NCI-H2196 (cell line): ENCODE results near the gene CTLA4.

Source experiments
- DNase-seq: peaks from one replicate; lab custom pipeline; 2025; ENCODE audit not compliant: unreplicated experiment; lab: John Stamatoyannopoulos, UW

The CTLA4 gene

DNA sequence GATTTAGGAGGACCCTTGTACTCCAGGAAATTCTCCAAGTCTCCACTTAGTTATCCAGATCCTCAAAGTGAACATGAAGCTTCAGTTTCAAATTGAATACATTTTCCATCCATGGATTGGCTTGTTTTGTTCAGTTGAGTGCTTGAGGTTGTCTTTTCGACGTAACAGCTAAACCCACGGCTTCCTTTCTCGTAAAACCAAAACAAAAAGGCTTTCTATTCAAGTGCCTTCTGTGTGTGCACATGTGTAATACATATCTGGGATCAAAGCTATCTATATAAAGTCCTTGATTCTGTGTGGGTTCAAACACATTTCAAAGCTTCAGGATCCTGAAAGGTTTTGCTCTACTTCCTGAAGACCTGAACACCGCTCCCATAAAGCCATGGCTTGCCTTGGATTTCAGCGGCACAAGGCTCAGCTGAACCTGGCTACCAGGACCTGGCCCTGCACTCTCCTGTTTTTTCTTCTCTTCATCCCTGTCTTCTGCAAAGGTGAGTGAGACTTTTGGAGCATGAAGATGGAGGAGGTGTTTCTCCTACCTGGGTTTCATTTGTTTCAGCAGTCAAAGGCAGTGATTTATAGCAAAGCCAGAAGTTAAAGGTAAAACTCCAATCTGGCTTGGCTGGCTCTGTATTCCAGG, at the start of gene CTLA4:
TSS of gene CTLA4 (plus strand) at position 211 of the 640 bp plus-strand sequence. CDS start at position 383, 172 bp downstream.
- DNase-seq, result no peak

DNA sequence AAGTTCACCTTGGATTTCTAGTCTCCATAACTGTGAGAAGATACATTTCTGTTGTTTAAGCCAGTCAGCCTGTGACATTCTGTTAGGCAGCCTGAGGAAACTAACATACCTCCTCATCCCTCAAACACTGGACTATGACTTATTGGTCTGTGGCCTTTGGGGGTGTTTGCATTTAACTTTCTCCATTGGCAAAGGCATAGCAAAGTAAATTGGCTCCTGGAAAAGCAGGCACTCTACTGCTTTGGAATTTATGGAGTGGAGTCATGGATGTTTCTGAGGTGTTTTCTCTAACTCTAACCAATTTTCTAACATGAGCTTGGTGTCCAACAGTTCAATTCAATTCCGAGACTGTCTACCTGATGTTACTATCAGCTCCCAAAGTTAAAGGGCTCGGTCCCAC, 48.9 kb upstream of the CTLA4 start:
- no peak for DNase-seq

DNA sequence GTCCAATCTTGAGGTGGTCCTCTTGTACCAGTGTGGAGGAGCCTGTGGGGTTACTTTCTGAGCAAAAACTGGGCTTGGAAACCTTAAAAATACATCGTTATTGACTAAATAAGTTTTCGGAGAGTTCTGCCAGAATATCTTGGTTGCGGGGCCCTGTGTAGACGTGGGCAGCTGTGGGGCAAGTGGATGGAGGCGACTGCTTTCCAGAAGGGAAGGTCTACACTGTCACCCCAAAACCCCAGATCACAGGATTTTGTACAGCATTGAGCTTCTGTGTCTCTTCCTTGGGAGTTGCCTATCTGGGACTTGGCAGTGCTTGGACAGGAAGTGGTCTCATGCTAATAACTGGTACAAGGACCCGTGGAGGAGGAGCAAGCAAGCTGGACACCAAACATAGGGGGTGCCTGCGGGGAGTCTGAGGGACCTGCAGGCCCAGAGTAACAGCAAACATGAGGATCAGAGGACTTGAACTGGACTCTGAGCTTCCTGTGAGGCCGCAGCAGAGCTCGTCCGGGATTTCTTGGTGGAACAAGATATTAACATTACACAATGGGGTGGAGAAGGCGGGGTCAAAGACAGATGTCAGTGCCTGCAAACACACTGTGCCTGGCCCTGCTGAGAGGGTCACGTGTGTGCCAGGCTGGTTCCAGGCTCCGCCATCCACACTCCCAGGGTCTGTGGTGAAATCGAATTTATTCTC, 48.0 kb upstream of the CTLA4 start:
- no peak for DNase-seq

DNA sequence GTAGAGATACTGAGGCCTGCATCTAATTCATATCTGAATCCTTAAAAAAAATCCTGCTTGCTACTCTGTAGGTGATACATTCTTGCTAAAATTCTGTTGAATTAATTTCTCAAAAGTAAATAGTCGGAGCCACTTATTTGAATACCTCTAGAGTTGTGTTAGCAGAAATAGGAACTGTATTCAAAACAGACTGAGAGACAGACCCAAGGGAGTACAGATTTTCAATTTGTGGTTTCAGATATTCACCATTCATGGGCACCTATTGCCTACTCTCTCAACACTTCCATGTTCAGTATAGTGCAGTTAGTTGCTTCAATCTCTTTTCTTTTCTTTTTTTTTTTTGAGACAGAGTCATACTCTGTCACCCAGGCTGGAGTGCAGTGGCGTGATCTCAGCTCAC, 46.6 kb upstream of the CTLA4 start:
- no peak for DNase-seq

- DNase-seq, result no peak
Observed at GRCh38 chr2:203822240-203822639, 45.3 kb upstream of the CTLA4 start.

DNA sequence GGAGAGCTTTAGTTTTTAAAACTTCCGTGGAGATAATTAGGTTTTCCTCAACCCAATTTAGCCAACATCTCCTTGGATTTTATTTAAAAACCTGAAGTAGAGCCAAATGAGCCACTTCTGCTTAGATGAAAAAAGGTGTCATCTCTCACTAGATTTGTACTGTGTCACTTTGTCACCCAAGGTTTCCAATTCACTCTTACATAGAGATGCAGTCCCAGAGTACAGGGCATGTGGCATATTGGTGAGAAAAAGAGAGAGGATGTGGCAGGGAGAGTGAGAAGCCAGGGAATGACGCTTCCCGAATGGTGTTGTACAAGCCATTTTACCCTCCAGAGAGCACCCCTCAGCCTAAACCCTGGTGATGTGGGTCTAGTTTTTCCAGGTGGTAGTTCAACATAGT, 44.4 kb upstream of the CTLA4 start:
- no peak for DNase-seq

DNA sequence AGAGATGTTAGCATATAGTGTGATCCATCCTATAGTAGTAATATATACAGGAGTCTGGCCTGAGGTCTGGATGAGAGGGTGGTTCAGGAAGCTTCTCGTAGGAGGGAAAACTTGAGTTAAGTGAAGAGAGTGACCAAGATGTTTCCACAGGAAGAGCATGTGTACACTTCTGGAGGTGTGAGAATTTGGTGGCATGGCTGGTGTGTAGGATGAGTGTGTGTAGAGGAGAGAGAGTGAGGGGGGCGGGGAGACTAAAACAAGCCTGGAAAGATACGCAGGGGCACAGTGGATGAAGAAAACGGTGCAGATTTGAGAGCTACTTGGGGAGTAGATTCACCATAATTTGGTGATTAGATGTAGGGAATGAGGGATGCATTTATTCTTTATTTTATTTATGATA, 43.5 kb upstream of the CTLA4 start:
- no peak for DNase-seq

- no peak for DNase-seq
Observed at GRCh38 chr2:203824603-203825002, 43.0 kb upstream of the CTLA4 start.

- DNase-seq, result no peak
Observed at GRCh38 chr2:203826704-203827103, 40.9 kb upstream of the CTLA4 start.

GRCh38 chr2:203830304-203831055, 37.1 kb upstream of the CTLA4 start:
- DNase-seq, result no peak

GRCh38 chr2:203835420-203835819, 32.2 kb upstream of the CTLA4 start:
- no peak for DNase-seq

DNA sequence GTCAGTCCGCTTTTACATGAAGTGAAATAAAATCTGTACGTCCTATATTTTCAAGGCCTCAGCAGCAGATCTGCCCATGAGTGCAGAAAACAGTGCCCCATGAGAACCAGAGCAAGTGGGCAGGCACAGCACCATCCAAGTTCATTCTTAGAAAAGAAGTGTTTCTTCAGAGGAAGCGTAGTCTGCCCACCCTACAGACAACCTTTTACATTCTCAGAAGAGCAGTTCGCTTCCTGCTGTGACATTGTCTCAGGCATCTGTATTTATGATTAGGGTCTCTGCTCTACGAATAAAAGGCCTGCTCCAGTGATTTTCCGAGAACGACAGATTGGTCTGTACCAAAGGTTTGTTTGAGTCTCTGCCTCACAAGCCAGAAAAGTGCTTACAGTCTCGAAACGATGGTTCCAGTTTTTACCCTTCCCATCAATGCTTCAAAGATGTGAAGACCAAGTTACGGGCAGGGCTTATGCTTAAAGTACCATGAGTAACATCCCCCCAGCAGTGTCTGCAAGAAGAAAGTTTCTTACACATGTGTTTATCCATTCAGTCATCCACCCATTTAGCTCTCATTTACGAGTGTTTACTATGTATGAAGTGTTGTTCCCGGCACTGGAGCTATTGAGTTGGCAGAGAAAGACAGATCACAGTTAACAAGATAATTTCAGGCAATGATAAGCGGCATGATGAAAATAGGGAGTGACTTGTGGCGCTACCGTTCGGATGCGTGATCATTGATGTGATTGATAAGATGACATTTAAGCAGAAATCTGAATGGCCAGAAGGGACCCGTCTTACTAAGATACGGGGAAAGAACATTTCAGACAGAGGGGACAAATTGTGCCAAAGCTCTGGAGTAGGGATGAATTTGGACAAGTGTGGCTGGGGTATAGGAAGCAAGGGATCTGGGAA, 31.4 kb upstream of the CTLA4 start:
- no peak for DNase-seq

DNA sequence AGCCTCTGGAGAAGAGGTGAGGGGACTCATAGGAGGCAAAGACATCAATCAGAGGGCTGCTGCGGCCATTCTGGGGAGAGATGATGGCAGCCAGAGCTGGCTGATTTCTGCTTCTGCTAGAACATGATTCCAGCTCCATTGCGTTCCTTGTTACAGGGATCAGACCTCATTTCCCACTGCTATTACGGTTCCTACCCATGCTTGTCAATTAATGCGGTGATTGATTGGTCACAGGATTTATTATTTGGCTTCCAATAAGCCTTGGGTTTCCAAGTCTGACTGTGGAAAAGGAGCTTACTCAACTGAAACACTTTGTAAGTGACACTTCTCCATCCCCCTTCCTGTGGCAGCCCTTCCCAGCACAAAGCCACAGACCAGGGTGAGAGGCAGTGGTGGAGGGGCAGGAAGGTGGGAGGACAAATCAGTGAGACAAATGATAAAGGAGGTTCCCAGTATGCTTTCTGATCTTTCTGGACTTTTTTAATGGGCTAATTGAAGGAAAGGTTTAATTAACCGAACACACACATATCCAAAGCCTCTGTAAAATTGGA, 26.8 kb upstream of the CTLA4 start:
- no peak for DNase-seq

DNA sequence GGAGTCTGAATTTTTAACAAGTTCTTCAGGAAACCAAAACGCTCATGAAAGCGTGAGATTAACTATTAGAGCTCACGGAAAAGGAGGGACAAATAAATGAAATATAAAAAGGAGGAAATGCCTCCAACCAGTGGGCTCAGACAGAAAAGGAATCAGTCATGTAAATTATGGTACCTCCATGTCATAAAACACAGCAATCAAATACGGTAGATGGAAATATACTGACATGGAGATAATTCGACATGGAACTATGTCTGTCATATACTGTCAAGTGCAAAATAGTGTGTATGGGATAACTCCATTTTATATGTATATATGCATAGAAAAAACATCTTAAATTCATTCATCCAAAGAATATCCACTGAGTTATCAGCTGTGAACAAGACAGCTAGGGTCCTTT, 25.9 kb upstream of the CTLA4 start:
- DNase-seq, result no peak

DNA sequence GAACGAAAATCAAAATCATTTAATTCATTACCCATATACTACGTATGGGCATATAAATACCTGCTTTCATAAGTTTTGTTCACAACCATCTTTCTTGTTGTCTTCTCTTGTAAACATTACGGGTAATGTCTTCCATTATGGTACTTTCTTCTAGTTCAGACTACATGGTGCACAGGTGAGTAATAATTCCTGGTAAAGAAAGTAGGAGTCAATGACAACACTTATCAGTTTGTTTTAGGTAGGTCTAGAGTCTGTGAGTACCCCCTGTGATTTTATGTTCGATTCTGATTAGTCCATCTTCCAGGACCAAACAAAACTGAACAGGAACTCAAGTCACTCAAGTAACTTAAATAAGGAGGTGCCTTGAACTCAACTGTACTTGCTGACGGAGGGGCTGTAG, 25.2 kb upstream of the CTLA4 start:
- no peak for DNase-seq

GRCh38 chr2:203846490-203847105, 21.0 kb upstream of the CTLA4 start:
- no peak for DNase-seq

DNA sequence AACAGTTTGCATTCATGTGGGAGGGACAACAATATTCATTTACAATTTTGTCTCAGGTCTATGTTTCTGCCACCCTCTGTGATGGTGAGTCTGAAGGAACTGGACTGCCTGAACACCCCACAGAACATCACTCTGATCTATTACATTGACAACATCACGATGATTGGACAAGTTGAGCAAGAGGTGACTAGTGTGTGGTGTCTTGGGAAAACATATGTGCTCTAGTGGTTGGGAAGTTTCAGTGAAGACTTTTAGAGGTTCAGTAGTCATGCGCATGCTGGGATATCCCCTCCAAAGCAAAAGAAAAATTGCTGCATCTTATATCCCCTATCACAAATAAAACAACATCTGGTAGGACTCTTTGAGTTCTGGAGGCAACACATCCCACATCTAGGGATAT, 18.6 kb upstream of the CTLA4 start:
- no peak for DNase-seq

GRCh38 chr2:203852760-203853159, 14.8 kb upstream of the CTLA4 start:
- no peak for DNase-seq

DNA sequence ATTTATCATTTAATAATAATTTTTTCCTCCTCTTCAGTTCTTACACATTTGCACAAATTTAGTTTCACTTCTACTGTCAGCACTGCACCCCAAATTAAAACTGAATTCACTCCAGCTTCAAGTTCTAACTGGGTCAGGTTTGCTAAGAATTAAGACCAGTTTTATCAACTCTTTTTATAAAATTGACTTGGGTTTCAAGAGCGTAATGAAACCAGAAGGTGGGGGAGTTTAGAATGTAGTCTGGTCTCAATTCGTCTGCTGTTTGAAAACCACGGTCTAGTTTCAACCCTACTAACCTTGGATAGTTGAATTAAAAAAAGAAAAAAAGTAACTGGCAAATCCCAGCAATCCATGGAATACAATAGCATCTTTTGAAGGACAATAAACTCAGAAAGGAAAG, 14.3 kb upstream of the CTLA4 start:
- no peak for DNase-seq

DNA sequence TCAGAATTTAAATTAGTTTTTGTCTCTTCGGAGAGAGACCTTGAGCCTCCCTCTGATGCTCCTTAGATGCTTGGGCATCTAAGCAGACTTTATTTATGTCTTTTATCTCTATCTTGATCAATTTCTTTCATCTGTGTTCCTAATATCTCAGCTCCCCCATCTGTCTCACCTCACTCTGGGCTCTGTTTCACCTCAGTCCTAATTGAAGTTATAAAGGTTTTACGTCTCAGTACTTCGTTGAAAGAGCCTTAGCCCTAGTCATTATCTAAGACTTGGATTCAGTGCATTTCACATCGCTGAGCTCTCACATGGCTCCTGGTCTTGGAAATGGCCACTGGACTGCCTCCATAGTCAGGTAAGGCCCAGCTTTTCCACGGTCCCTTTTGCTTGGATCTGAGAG, 13.8 kb upstream of the CTLA4 start:
- no peak for DNase-seq
